Thoracic aorta (tissue), 2 donors: ENCODE results near the gene RAB40C. TPM values are rescaled to one million over a fixed set of nuclear protein-coding genes. Genes with fewer than 3 reads are reported as not detected.
A peak's percentile ranks its signal among the peaks of the same experiment; 100 is the strongest.

Source experiments
- ATAC-seq: fragments of 150-250 bp; one replicate; pipeline ENCODE4 v1.8.0; 2017; ENCODE audit warnings: low read depth; ENCODE audit not compliant: insufficient number of reproducible peaks, low FRiP score
- DNase-seq: peaks from one replicate; pipeline ENCODE4 v3.0.0-alpha.2; 2020; ENCODE audit warnings: low spot score
- H3K27ac ChIP-seq, 2 donors: fragments of 200-600 bp; sonication (generic); 1 replicate in 1 of 2; 2 replicates in 1 of 2; pipeline ENCODE4 v1.5.1; 2016; ENCODE audit warnings: mild to moderate bottlenecking in 2 of 2, moderate library complexity in 2 of 2
- H3K27me3 ChIP-seq: fragments of 200-600 bp; sonication (generic); replicated peaks from 2 replicates; pipeline ENCODE4 v1.6.0; 2016; ENCODE audit warnings: mild to moderate bottlenecking; ENCODE audit not compliant: insufficient read depth
- H3K36me3 ChIP-seq: fragments of 200-600 bp; sonication (generic); one replicate; pipeline ENCODE4 v1.5.1; 2016
- H3K4me1 ChIP-seq, 2 donors: fragments of 200-600 bp; sonication (generic); 1 replicate in 1 of 2; 2 replicates in 1 of 2; pipeline versions ENCODE4 v1.5.1 to v1.6.0; 2016; ENCODE audit warnings: low read depth in 2 of 2, mild to moderate bottlenecking in 1 of 2; ENCODE audit not compliant: control insufficient read depth in 1 of 2
- H3K4me3 ChIP-seq: fragments of 200-600 bp; sonication (generic); 2 replicates; pipeline ENCODE4 v1.5.1; 2016; ENCODE audit warnings: mild to moderate bottlenecking
- H3K9me3 ChIP-seq: fragments of 200-600 bp; sonication (generic); 2 replicates; pipeline ENCODE4 v1.5.1; 2016
- CTCF ChIP-seq: fragments of 200-600 bp; sonication (generic); IDR thresholded peaks from one replicate; pipeline ENCODE4 v1.5.1; 2019; ENCODE audit warnings: antibody characterized with exemption
- total RNA-seq, 2 donors: library from RNA; depleted of rRNA; stranded (reverse); fragments of >200 nt; gene quantifications; one replicate each; pipeline versions ENCODE4 v1.1.0 to v1.2.3, GENCODE V29; 2016

Gene RAB40C
- total RNA-seq, 2 donors from 2014 or later, result 19.0 to 25.9 TPM

GRCh38 chr16:576823-577201 is 13.1 kb upstream of the RAB40C start:
- no peaks in the 10 kb centered on the region for H3K36me3 ChIP-seq
- H3K4me1 ChIP-seq, result peaks cover 0 to under 1% of the 10 kb centered on the region in 2 donors
- DNase-seq (no peak), ATAC-seq (no peak)
- TF ChIP-seq CTCF, result no peak
- H3K27me3 ChIP-seq, result no peaks in the 10 kb centered on the region
- H3K9me3 ChIP-seq, result no peaks in the 10 kb centered on the region
- H3K27ac ChIP-seq, result no peak overlapping the region
- H3K4me3 ChIP-seq, result no peak overlapping the region

- Histone ChIP-seq H3K27ac (no peak overlapping the region), H3K9me3 (no peaks in the 10 kb centered on the region), H3K27me3 (no peaks in the 10 kb centered on the region), H3K4me1 (no peaks in the 10 kb centered on the region), H3K36me3 (no peaks in the 10 kb centered on the region), H3K4me3 (no peak overlapping the region)
- DNase-seq (no peak), ATAC-seq (no peak)
- TF ChIP-seq CTCF, result no peak
Measured at GRCh38 chr16:577796-578195, 12.1 kb upstream of the RAB40C start.

- DNase-seq (no peak), ATAC-seq (no peak)
- no peaks in the 10 kb centered on the region for H3K27me3 ChIP-seq
- no peaks in the 10 kb centered on the region for H3K36me3 ChIP-seq
- no peak for TF ChIP-seq CTCF
- H3K27ac ChIP-seq, result no peak overlapping the region
- no peaks in the 10 kb centered on the region for H3K4me1 ChIP-seq
- no peak overlapping the region for H3K4me3 ChIP-seq
- no peaks in the 10 kb centered on the region for H3K9me3 ChIP-seq
Measured at GRCh38 chr16:578232-578869, 11.5 kb upstream of the RAB40C start.

- no peak overlapping the region for H3K4me3 ChIP-seq
- no peaks in the 10 kb centered on the region for H3K36me3 ChIP-seq
- H3K27ac ChIP-seq, result no peak overlapping the region
- no peak for DNase-seq
- no peak for ATAC-seq
- peak; percentile 58 for TF ChIP-seq CTCF
- no peaks in the 10 kb centered on the region for H3K4me1 ChIP-seq
- no peaks in the 10 kb centered on the region for H3K9me3 ChIP-seq
- H3K27me3 ChIP-seq, result no peaks in the 10 kb centered on the region
Measured at GRCh38 chr16:578870-579405, 10.9 kb upstream of the RAB40C start.

- Histone ChIP-seq H3K27ac (no peak overlapping the region), H3K9me3 (no peaks in the 10 kb centered on the region), H3K4me3 (no peak overlapping the region), H3K36me3 (no peaks in the 10 kb centered on the region), H3K27me3 (no peaks in the 10 kb centered on the region), H3K4me1 (no peaks in the 10 kb centered on the region)
- ATAC-seq (no peak), DNase-seq (no peak)
- TF ChIP-seq CTCF, result no peak
Measured at GRCh38 chr16:580141-580945, 9.5 kb upstream of the RAB40C start.
